ENCODE data around the gene TLE3.

Gene TLE3

DNA sequence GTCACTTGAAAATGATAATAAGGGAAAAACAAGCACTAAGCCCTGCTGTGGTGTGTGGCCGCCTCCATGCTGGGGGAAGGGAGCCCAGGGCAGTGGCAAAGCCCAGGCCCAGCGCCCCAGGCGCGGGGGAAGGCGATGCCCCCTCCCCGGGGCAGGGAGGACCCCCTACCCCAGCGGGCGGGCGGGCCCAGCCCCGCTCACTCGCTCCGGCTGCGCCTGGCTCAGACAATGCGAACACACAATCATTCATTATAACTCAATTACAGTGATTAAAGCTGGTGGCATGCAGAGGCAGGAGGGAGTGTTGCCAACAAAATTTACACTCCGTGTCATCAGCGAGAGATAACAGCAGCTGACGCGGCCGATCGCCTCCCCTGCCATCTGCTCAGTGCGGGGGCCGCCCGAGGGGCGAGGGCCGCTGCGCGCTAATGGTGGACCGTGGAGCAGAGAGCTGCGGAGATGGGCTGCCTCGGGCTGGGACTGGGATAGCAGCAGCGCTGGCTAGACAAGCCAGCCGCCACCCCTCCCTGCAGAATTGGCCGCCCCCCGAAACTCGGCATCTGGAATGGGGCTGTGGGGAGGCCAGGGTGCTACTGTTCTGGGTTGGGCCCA, 64.1 kb downstream of the TLE3 start:
- Histone ChIP-seq H3K9me3 (ENCODE audit: control insufficient read depth in 2 of 2, low read length in 2 of 2) (no peaks in the 10 kb centered on the region), H3K36me3 (ENCODE audit: control insufficient read depth in 2 of 2, insufficient read depth in 2 of 2, low read length in 2 of 2) (no peaks in the 10 kb centered on the region), H3K27me3 (ENCODE audit: control insufficient read depth in 2 of 2, insufficient read depth in 2 of 2, low read length in 2 of 2) (peaks cover 0 to 6% of the 10 kb centered on the region in 2 donors), H3K9ac (ENCODE audit: low read depth in 1 of 2, low read length in 2 of 2) (no peak overlapping the region), H3K4me1 (ENCODE audit: control insufficient read depth in 2 of 2, insufficient read depth in 2 of 2, low read length in 2 of 2) (peaks cover 0 to 4% of the 10 kb centered on the region in 2 donors), H3K27ac (ENCODE audit: low read depth in 2 of 2, low read length in 2 of 2) (no peak overlapping the region), H3K4me3 (ENCODE audit: low read length in 2 of 2) (no peak overlapping the region)

DNA sequence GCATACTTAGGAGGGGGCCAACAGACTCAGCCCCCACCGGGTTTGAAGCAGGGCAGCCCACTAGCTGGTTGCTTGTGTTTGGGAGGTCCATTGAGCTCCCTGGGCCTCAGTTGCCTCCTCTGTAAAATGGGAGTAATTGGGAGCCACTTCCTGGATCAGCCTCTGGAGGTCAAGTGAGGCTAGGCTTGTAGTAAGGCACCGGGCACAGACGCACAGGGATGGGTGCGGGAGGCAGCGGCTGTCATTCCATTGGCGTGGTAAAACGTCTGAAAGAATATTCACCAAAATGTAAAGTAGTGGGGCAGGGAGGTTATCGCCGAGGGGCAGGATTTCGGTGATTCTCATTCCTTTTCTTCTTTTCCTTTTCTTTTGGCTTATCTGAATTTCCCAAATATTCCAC, 64.6 kb downstream of the TLE3 start:
- H3K36me3 ChIP-seq (ENCODE audit: control insufficient read depth in 2 of 2, insufficient read depth in 2 of 2, low read length in 2 of 2), result no peaks in the 10 kb centered on the region
- peaks cover 0 to 6% of the 10 kb centered on the region in 2 donors for H3K27me3 ChIP-seq (ENCODE audit: control insufficient read depth in 2 of 2, insufficient read depth in 2 of 2, low read length in 2 of 2)
- H3K27ac ChIP-seq (ENCODE audit: low read depth in 2 of 2, low read length in 2 of 2), result no peak overlapping the region
- peaks cover 0 to 4% of the 10 kb centered on the region in 2 donors for H3K4me1 ChIP-seq (ENCODE audit: control insufficient read depth in 2 of 2, insufficient read depth in 2 of 2, low read length in 2 of 2)
- no peaks in the 10 kb centered on the region for H3K9me3 ChIP-seq (ENCODE audit: control insufficient read depth in 2 of 2, low read length in 2 of 2)
- H3K4me3 ChIP-seq (ENCODE audit: low read length in 2 of 2), result no peak overlapping the region
- no peak overlapping the region for H3K9ac ChIP-seq (ENCODE audit: low read depth in 1 of 2, low read length in 2 of 2)

DNA sequence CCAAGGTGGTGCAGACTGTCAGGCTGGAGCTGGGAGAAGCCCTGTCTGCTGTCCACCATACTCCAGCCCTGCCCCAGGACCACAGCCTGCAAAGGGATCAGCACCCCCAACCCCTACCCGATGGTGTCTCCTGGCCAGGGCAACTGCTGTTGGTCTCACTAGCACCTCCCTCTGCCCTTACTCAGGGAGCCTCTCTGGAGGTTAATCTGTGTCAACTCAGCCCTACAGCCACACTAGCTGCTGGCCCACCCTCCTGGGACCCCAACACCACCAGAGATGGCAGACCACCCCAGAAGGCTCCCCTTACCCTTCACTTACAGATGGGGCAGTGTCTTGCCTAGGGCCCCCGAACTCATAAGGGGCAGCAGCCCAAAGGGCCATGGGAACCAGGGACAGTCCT, 65.2 kb downstream of the TLE3 start:
- H3K36me3 ChIP-seq (ENCODE audit: control insufficient read depth in 2 of 2, insufficient read depth in 2 of 2, low read length in 2 of 2), result no peaks in the 10 kb centered on the region
- H3K4me1 ChIP-seq (ENCODE audit: control insufficient read depth in 2 of 2, insufficient read depth in 2 of 2, low read length in 2 of 2), result peaks cover 0 to 4% of the 10 kb centered on the region in 2 donors
- H3K4me3 ChIP-seq (ENCODE audit: low read length in 2 of 2), result no peak overlapping the region
- peaks cover 0 to 6% of the 10 kb centered on the region in 2 donors for H3K27me3 ChIP-seq (ENCODE audit: control insufficient read depth in 2 of 2, insufficient read depth in 2 of 2, low read length in 2 of 2)
- H3K27ac ChIP-seq (ENCODE audit: low read depth in 2 of 2, low read length in 2 of 2), result no peak overlapping the region
- H3K9ac ChIP-seq (ENCODE audit: low read depth in 1 of 2, low read length in 2 of 2), result no peak overlapping the region
- no peaks in the 10 kb centered on the region for H3K9me3 ChIP-seq (ENCODE audit: control insufficient read depth in 2 of 2, low read length in 2 of 2)

DNA sequence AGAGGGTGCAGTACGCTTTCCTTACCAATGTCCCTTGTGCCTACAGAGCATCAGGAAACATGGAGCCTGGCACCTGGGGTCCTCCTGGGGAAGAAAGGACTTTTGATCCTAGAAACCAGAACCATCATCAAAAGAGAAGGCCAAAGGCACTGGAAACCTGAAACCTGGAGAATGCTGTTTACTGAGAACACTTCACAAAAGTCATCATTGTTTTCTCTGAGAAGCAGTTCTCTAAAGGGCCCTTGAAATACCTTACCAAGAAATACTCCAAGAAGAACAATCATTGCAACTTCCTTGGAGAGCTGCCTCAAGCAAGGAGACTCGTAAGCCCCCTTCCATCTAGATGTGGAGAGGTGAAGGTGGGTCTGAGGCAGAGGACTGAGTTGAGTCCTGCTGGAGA, 66.0 kb downstream of the TLE3 start:
- no peaks in the 10 kb centered on the region for H3K36me3 ChIP-seq (ENCODE audit: control insufficient read depth in 2 of 2, insufficient read depth in 2 of 2, low read length in 2 of 2)
- H3K4me3 ChIP-seq (ENCODE audit: low read length in 2 of 2), result no peak overlapping the region
- no peak overlapping the region for H3K27ac ChIP-seq (ENCODE audit: low read depth in 2 of 2, low read length in 2 of 2)
- peaks cover 0 to 6% of the 10 kb centered on the region in 2 donors for H3K27me3 ChIP-seq (ENCODE audit: control insufficient read depth in 2 of 2, insufficient read depth in 2 of 2, low read length in 2 of 2)
- no peaks in the 10 kb centered on the region for H3K9me3 ChIP-seq (ENCODE audit: control insufficient read depth in 2 of 2, low read length in 2 of 2)
- no peak overlapping the region for H3K9ac ChIP-seq (ENCODE audit: low read depth in 1 of 2, low read length in 2 of 2)
- H3K4me1 ChIP-seq (ENCODE audit: control insufficient read depth in 2 of 2, insufficient read depth in 2 of 2, low read length in 2 of 2), result peaks cover 0 to 4% of the 10 kb centered on the region in 2 donors

DNA sequence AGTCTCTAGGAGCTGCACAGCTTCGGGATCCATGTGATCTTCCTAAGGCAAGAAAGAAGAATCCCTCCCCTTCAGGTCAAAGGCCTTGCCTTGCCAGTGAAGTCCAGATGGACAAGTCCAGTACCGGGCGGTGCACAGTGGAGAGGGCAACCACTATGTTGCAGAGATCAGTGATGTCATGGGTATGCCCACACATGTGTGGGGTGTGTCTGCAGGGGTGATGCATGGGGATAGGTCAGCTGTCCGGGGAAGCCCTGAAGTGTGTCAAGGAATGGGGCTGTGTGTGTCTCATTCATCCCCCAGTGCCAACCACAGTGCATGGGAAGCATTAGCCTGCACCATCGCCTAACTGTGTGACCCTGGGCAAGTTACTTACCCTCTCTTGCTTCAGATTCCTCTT, 66.5 kb downstream of the TLE3 start:
- no peak overlapping the region for H3K9ac ChIP-seq (ENCODE audit: low read depth in 1 of 2, low read length in 2 of 2)
- H3K4me1 ChIP-seq (ENCODE audit: control insufficient read depth in 2 of 2, insufficient read depth in 2 of 2, low read length in 2 of 2), result peaks cover 0 to 4% of the 10 kb centered on the region in 2 donors
- no peaks in the 10 kb centered on the region for H3K9me3 ChIP-seq (ENCODE audit: control insufficient read depth in 2 of 2, low read length in 2 of 2)
- H3K27ac ChIP-seq (ENCODE audit: low read depth in 2 of 2, low read length in 2 of 2), result no peak overlapping the region
- no peak overlapping the region for H3K4me3 ChIP-seq (ENCODE audit: low read length in 2 of 2)
- H3K27me3 ChIP-seq (ENCODE audit: control insufficient read depth in 2 of 2, insufficient read depth in 2 of 2, low read length in 2 of 2), result peaks cover 0 to 6% of the 10 kb centered on the region in 2 donors
- H3K36me3 ChIP-seq (ENCODE audit: control insufficient read depth in 2 of 2, insufficient read depth in 2 of 2, low read length in 2 of 2), result no peaks in the 10 kb centered on the region

DNA sequence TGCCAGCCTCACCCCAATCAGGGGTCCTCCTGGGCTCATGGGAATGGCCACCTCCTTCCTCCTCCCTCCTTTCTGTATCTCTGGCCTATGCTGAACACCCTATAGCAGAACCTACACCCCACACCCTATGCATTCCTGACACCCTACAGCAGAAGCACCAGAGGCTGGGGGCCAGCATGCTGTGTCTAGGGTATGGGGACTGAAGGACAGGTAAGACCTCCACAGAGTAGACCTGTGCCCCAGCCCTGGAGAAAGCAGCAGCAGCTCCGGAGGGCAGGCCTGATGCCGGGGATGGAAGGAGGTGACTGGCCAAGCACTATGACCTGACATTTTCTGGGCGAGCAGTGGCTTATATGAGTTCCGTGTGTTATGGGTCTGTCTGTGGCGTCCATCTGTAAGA, 66.9 kb downstream of the TLE3 start:
- no peak overlapping the region for H3K27ac ChIP-seq (ENCODE audit: low read depth in 2 of 2, low read length in 2 of 2)
- H3K27me3 ChIP-seq (ENCODE audit: control insufficient read depth in 2 of 2, insufficient read depth in 2 of 2, low read length in 2 of 2), result peaks cover 0 to 6% of the 10 kb centered on the region in 2 donors

GRCh38 chr15:70029297-70029701, 68.4 kb downstream of the TLE3 start:
- H3K4me3 ChIP-seq (ENCODE audit: low read length in 2 of 2), result no peak overlapping the region
- peaks cover 0 to 3% of the 10 kb centered on the region in 2 donors for H3K4me1 ChIP-seq (ENCODE audit: control insufficient read depth in 2 of 2, insufficient read depth in 2 of 2, low read length in 2 of 2)
- no peaks in the 10 kb centered on the region for H3K9me3 ChIP-seq (ENCODE audit: control insufficient read depth in 2 of 2, low read length in 2 of 2)
- H3K27ac ChIP-seq (ENCODE audit: low read depth in 2 of 2, low read length in 2 of 2), result no peak overlapping the region
- H3K27me3 ChIP-seq (ENCODE audit: control insufficient read depth in 2 of 2, insufficient read depth in 2 of 2, low read length in 2 of 2), result peaks cover 0 to 8% of the 10 kb centered on the region in 2 donors
- no peak overlapping the region for H3K9ac ChIP-seq (ENCODE audit: low read depth in 1 of 2, low read length in 2 of 2)
- H3K36me3 ChIP-seq (ENCODE audit: control insufficient read depth in 2 of 2, insufficient read depth in 2 of 2, low read length in 2 of 2), result no peaks in the 10 kb centered on the region

More for the DNA sequence above, 66.9 kb downstream of the TLE3 start:
- Histone ChIP-seq H3K9me3 (ENCODE audit: control insufficient read depth in 2 of 2, low read length in 2 of 2) (no peaks in the 10 kb centered on the region), H3K4me3 (ENCODE audit: low read length in 2 of 2) (no peak overlapping the region), H3K36me3 (ENCODE audit: control insufficient read depth in 2 of 2, insufficient read depth in 2 of 2, low read length in 2 of 2) (no peaks in the 10 kb centered on the region), H3K4me1 (ENCODE audit: control insufficient read depth in 2 of 2, insufficient read depth in 2 of 2, low read length in 2 of 2) (peaks cover 0 to 4% of the 10 kb centered on the region in 2 donors), H3K9ac (ENCODE audit: low read depth in 1 of 2, low read length in 2 of 2) (no peak overlapping the region)

DNA sequence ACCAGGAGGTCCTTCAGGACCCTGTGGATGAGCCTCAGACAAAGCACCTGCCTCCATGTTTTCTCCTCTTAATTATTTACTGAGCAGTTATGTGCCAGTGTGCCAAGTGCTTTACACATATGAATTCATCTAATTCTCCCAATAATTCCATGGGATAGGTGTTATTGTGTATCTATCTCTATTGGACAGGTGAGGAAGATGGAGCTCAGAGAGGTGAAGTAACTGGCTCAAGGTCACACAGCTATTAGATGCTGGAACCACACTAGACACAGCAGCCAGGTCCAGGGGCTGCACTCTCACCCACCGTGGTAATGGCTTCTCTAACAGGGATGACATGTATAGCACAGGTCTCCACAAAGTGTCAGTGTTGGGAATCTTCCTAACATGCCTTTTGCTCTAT, 70.2 kb downstream of the TLE3 start:
- Histone ChIP-seq H3K36me3 (ENCODE audit: control insufficient read depth in 2 of 2, insufficient read depth in 2 of 2, low read length in 2 of 2) (no peaks in the 10 kb centered on the region), H3K9ac (ENCODE audit: low read depth in 1 of 2, low read length in 2 of 2) (no peak overlapping the region), H3K27ac (ENCODE audit: low read depth in 2 of 2, low read length in 2 of 2) (no peak overlapping the region), H3K9me3 (ENCODE audit: control insufficient read depth in 2 of 2, low read length in 2 of 2) (no peaks in the 10 kb centered on the region), H3K27me3 (ENCODE audit: control insufficient read depth in 2 of 2, insufficient read depth in 2 of 2, low read length in 2 of 2) (peaks cover 0 to 5% of the 10 kb centered on the region in 2 donors), H3K4me3 (ENCODE audit: low read length in 2 of 2) (no peak overlapping the region), H3K4me1 (ENCODE audit: control insufficient read depth in 2 of 2, insufficient read depth in 2 of 2, low read length in 2 of 2) (peaks cover 0 to 2% of the 10 kb centered on the region in 2 donors)

- peaks cover 0 to 4% of the 10 kb centered on the region in 2 donors for H3K27me3 ChIP-seq (ENCODE audit: control insufficient read depth in 2 of 2, insufficient read depth in 2 of 2, low read length in 2 of 2)
- H3K9ac ChIP-seq (ENCODE audit: low read depth in 1 of 2, low read length in 2 of 2), result no peak overlapping the region
- H3K4me3 ChIP-seq (ENCODE audit: low read length in 2 of 2), result no peak overlapping the region
- no peaks in the 10 kb centered on the region for H3K36me3 ChIP-seq (ENCODE audit: control insufficient read depth in 2 of 2, insufficient read depth in 2 of 2, low read length in 2 of 2)
- H3K4me1 ChIP-seq (ENCODE audit: control insufficient read depth in 2 of 2, insufficient read depth in 2 of 2, low read length in 2 of 2), result peaks cover 0 to 2% of the 10 kb centered on the region in 2 donors
- no peaks in the 10 kb centered on the region for H3K9me3 ChIP-seq (ENCODE audit: control insufficient read depth in 2 of 2, low read length in 2 of 2)
- H3K27ac ChIP-seq (ENCODE audit: low read depth in 2 of 2, low read length in 2 of 2), result no peak overlapping the region
These were observed 70.7 kb downstream of the TLE3 start for GRCh38 chr15:70026991-70027390.

DNA sequence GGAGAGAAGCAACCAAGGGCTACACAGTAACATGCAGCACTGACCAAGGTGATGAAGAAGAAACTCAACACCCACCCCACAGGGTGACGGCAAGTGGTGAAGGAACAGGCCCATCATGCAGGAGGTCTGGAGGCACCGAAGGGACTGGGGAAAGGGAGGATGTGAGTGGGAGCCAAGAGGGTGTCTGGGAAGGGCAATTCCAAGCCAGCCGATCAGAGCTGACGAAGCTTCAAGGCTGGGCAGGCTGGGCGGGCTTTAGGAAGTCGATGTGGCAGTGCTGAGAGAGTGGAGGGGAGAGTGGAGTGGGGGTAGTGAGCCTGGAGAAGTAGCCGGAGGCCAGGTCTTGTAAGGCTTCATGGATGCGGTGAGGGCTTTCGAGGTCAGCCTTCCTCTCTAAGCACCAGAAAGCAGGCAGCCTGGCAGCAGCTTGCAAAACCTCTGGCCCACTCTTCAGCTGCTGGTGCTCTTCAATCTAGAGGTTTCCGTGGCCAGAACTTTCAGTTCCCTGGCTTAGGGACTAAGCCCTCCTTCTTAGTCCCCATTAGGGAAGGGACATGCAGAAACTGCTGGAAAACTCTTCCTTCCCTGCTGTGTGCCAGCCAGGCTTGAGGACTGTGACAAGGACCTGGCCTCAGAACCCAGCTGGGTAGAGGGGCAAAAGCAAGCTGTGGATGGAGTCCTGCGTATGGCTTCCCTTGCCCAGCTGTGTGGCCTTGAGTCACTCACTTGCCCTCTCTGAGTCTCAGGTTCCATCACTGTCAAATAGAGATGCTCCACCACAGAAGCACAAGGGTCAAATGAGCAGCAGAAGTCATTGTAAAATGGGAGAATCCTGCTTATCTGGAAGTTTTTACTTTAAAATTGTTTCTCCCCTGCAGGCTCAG, 72.1 kb downstream of the TLE3 start:
- Histone ChIP-seq H3K36me3 (ENCODE audit: control insufficient read depth in 2 of 2, insufficient read depth in 2 of 2, low read length in 2 of 2) (no peaks in the 10 kb centered on the region), H3K27me3 (ENCODE audit: control insufficient read depth in 2 of 2, insufficient read depth in 2 of 2, low read length in 2 of 2) (peaks cover 0 to 4% of the 10 kb centered on the region in 2 donors), H3K9ac (ENCODE audit: low read depth in 1 of 2, low read length in 2 of 2) (no peak overlapping the region), H3K4me3 (ENCODE audit: low read length in 2 of 2) (no peak overlapping the region), H3K9me3 (ENCODE audit: control insufficient read depth in 2 of 2, low read length in 2 of 2) (no peaks in the 10 kb centered on the region), H3K4me1 (ENCODE audit: control insufficient read depth in 2 of 2, insufficient read depth in 2 of 2, low read length in 2 of 2) (peaks cover 0 to 2% of the 10 kb centered on the region in 2 donors), H3K27ac (ENCODE audit: low read depth in 2 of 2, low read length in 2 of 2) (no peak overlapping the region)

All from mucosa of rectum (tissue), 2 donors.